K562 (cell line): ENCODE data around the gene FBN3. TPM values are rescaled to one million over a fixed set of nuclear protein-coding genes. Genes with fewer than 3 reads are reported as not detected.

Experiments used
- ATAC-seq: fragments of 200-7000 bp; cut with Tn5 transposase; 3 replicates; pipeline ENCODE4 v1.9.1; 2020; ENCODE audit warnings: moderate library complexity
- BruUV-seq: library from RNA; stranded (reverse); fragments of 400-500 nt; replicated peaks from 2 replicates; lab custom pipeline; 2021; lab: Mats Ljungman, UMichigan
- CTCF ChIA-PET: fragments of 300-600 bp; formaldehyde crosslinking; extraction: SDS; loops from one replicate; lab custom pipeline; 2021; ENCODE audit warnings: low intra/inter-chr PET ratio; lab: Yijun Ruan, JAX
- POLR2A ChIA-PET: fragments of 300-600, 350-650 bp; sonication (Branson Sonifier 250); formaldehyde crosslinking; extraction: SDS; loops from one replicate; lab custom pipeline; 2021; ENCODE audit warnings: antibody characterized with exemption, inconsistent platforms; lab: Yijun Ruan, JAX
- DNase-seq, 4 experiments: peaks; one replicate each; pipeline versions ENCODE4 v3.0.0 to v3.0.0-alpha.2; 2011 to 2018; ENCODE audit warnings: low spot score in 3 of 4, mixed read lengths in 3 of 4; ENCODE audit errors: extremely low read depth in 1 of 4
- FAIRE-seq: peaks from 2 replicates; lab custom pipeline; 2011; peaks lifted over from hg19 to GRCh38; lab: Jason Lieb, UNC
- H2AFZ ChIP-seq: 2 replicates; pipeline ENCODE4 v1.6.0; 2011; ENCODE audit warnings: low read depth, low read length, control low read depth, inconsistent platforms
- H3K27ac ChIP-seq: fragments of 200-600 bp; 3 replicates; pipeline ENCODE4 v1.8.0; 2011; ENCODE audit warnings: low read depth, mild to moderate bottlenecking, control low read depth, inconsistent platforms, low read length, moderate library complexity, mixed read lengths; ENCODE audit errors: extremely low read depth
- H3K27me3 ChIP-seq, 2 experiments: fragments of 300-600 bp in 1 of 2; 2 replicates in 1 of 2; 3 replicates in 1 of 2; pipeline versions ENCODE4 v1.6.0 to v1.8.0; 2011; ENCODE audit warnings: inconsistent platforms in 2 of 2, low read length in 2 of 2, mild to moderate bottlenecking in 1 of 2, mixed read lengths in 1 of 2, moderate library complexity in 1 of 2; ENCODE audit not compliant: control insufficient read depth in 2 of 2, insufficient read depth in 2 of 2
- H3K36me3 ChIP-seq: fragments of 300-600 bp; 3 replicates; pipeline ENCODE4 v1.8.0; 2011; ENCODE audit warnings: mild to moderate bottlenecking, low read length, inconsistent platforms; ENCODE audit not compliant: control insufficient read depth, insufficient read depth
- H3K4me1 ChIP-seq, 2 experiments: fragments of 200-600 bp in 1 of 2; replicated peaks in 1 of 2; 2 replicates in 1 of 2; 3 replicates in 1 of 2; pipeline versions ENCODE4 v1.5.1 to v1.8.0; 2011; ENCODE audit warnings: inconsistent platforms in 2 of 2, low read length in 2 of 2, mild to moderate bottlenecking in 1 of 2, mixed read lengths in 1 of 2, moderate library complexity in 1 of 2; ENCODE audit not compliant: control insufficient read depth in 2 of 2, insufficient read depth in 2 of 2
- H3K4me2 ChIP-seq: 2 replicates; pipeline ENCODE4 v1.6.1; 2011; ENCODE audit warnings: low read length, control low read depth, inconsistent platforms, mixed read lengths; ENCODE audit not compliant: insufficient read depth
- H3K4me3 ChIP-seq: fragments of 200-600 bp; sonication (generic), shearing (Covaris generic); 2 replicates; pipeline ENCODE4 v1.5.1; 2016; ENCODE audit warnings: control low read depth, inconsistent platforms
- H3K79me2 ChIP-seq: fragments of 200-600 bp; 3 replicates; pipeline ENCODE4 v1.8.0; 2011; ENCODE audit warnings: low read length, inconsistent platforms; ENCODE audit not compliant: control insufficient read depth, insufficient read depth
- H3K9ac ChIP-seq, 2 experiments: 2 replicates each; pipeline versions ENCODE4 v1.6.0 to v1.6.1; 2011; ENCODE audit warnings: low read depth in 2 of 2, low read length in 2 of 2, control low read depth in 1 of 2, inconsistent platforms in 1 of 2, mild to moderate bottlenecking in 1 of 2, mixed read lengths in 1 of 2; ENCODE audit not compliant: insufficient read depth in 1 of 2
- H3K9me1 ChIP-seq: one replicate; pipeline ENCODE4 v1.6.0; 2011; ENCODE audit warnings: inconsistent platforms, mild to moderate bottlenecking, low read length, moderate library complexity; ENCODE audit not compliant: control insufficient read depth, insufficient read depth
- H3K9me3 ChIP-seq: replicated peaks from 2 replicates; pipeline ENCODE4 v1.5.1; 2011; ENCODE audit warnings: low read depth, low read length, inconsistent platforms; ENCODE audit not compliant: control insufficient read depth, insufficient read depth
- H4K20me1 ChIP-seq: replicated peaks from 2 replicates; pipeline ENCODE4 v1.6.1; 2011; ENCODE audit warnings: low read length, inconsistent platforms, mixed read lengths; ENCODE audit not compliant: control insufficient read depth, insufficient read depth
- BRD4 ChIP-seq: fragments of 200-600 bp; sonication (generic); IDR thresholded peaks from 2 replicates; pipeline ENCODE4 v1.6.1; 2017; ENCODE audit warnings: inconsistent platforms
- CTBP1 ChIP-seq: fragments of 450-650 bp; IDR thresholded peaks from 2 replicates; pipeline ENCODE4 v1.6.1; 2016; ENCODE audit warnings: borderline replicate concordance
- EGR1 ChIP-seq: fragments of 450-650 bp; conservative IDR thresholded peaks from 2 replicates; pipeline ENCODE4 v1.6.1; 2017; ENCODE audit warnings: mild to moderate bottlenecking
- STAT6 ChIP-seq: sonication (generic); formaldehyde crosslinking; IDR thresholded peaks from 2 replicates; pipeline ENCODE4 v1.8.1; 2023; ENCODE audit warnings: mild to moderate bottlenecking, missing genetic modification reagents
- WGBS: fragments of 100-300 bp; shearing (Covaris generic); methylation state at CpG from one replicate; pipeline ENCODE4 v1.1.6; 2016; ENCODE audit warnings: low coverage, mixed read lengths; ENCODE audit not compliant: insufficient coverage; ENCODE audit errors: missing lambda C conversion rate; 5-methylcytosine and 5-hydroxymethylcytosine counted together
- in situ Hi-C: fragments of 300-500 bp; cut with MboI; formaldehyde crosslinking; loops from 4 replicates; pipeline ENCODE4 v1.15.0; 2018; ENCODE audit warnings: inconsistent platforms, mixed read lengths
- intact Hi-C: fragments of 100-400 bp; cut with micrococcal nuclease; formaldehyde crosslinking; loops from 2 replicates; pipeline ENCODE4 v1.14.2; 2022
- polyA plus RNA-seq, 8 experiments: library from polyadenylated mRNA; depleted of rRNA in 4 of 8; stranded (reverse) in 5 of 8; unstranded in 3 of 8; fragments of >200 nt; fragmentation: Nextera tagmentation in 2 of 8; fragmentation: Illumina TruSeq in 1 of 8; extraction: Ambion mirVana in 2 of 8; extraction: Trizol in 1 of 8; gene quantifications; 2 replicates each; pipeline versions ENCODE4 v1.2.1 to v1.2.3, GENCODE V29; 2011 to 2014; ENCODE audit warnings: inconsistent platforms in 1 of 8, missing spikeins in 1 of 8
- total RNA-seq, 7 experiments: library from RNA; depleted of rRNA in 6 of 7; stranded (reverse); fragments of >200 nt in 6 of 7; fragmentation: Illumina TruSeq in 2 of 7; extraction: Trizol in 2 of 7; gene quantifications; 2 replicates each; pipeline versions ENCODE4 v1.2.1 to v1.2.3, GENCODE V29; 2011 to 2021; ENCODE audit warnings: low replicate concordance in 1 of 7

The FBN3 gene
- total and polyA plus RNA-seq, 9 of the 15 experiments (the other 6 are each of a cell fraction or from before 2014, with no cell fraction given): under 0.01 to 0.29 (median 0.01) TPM; not detected in 4

GRCh38 chr19:8045872-8046568, 103.4 kb downstream of the FBN3 start (continued):
- 0 out of 2 replicates have a peak, but pooled peaks have one; percentile 22 for TF ChIP-seq CTBP1
- TF ChIP-seq, all 486 proteins: peak for 10

GRCh38 chr19:8044018-8044417, 105.4 kb downstream of the FBN3 start:
- Histone ChIP-seq H3K79me2 (no peaks in the 10 kb centered on the region), H3K27me3 (no peaks in the 10 kb centered on the region), H3K4me3 (no peak overlapping the region), H3K4me1 (peaks cover 8 to 26% of the 10 kb centered on the region in 2 experiments), H4K20me1 (no peaks in the 10 kb centered on the region), H3K36me3 (no peaks in the 10 kb centered on the region), H3K27ac (no peak overlapping the region), H3K9me1 (no peaks in the 10 kb centered on the region), H3K9me3 (no peaks in the 10 kb centered on the region), H2AFZ (no peak overlapping the region), H3K4me2 (no peak overlapping the region), H3K9ac (peak overlapping the region in 1 of 2 experiments; percentile 6; a peak in 1 of 4 replicates)
- FAIRE-seq (no peak), DNase-seq (no peak), ATAC-seq (no peak)
- TF ChIP-seq BRD4: no peak
- peak; percentile 43 for TF ChIP-seq EGR1
- no peak for TF ChIP-seq STAT6 (CRISPR knock-in tag)
- POLR2A ChIA-PET: interaction anchor here (1.5 kb wide), 1 partner anchor 11 kb away, joined by 5 read pairs; no protein-coding TSS in a partner anchor
- CTCF ChIA-PET: no interaction called here
- no TSS peak for BruUV-seq
- intact Hi-C loops (no loop called here), in situ Hi-C loops (no loop called here)
- WGBS: 74% methylated on average over 9 of the region's 10 CpGs
